H1 (cell line): ENCODE results near the gene WNK2. TPM values are rescaled to one million over a fixed set of nuclear protein-coding genes. Genes with fewer than 3 reads are reported as not detected.

Experiments used
- CTBP2 ChIP-seq: IDR thresholded peaks from 2 replicates; pipeline ENCODE4 v1.7.0; 2011; ENCODE audit warnings: borderline replicate concordance, mild to moderate bottlenecking, moderate library complexity, mixed read lengths, low read length; ENCODE audit not compliant: insufficient read depth, insufficient read length
- TEAD4 ChIP-seq: IDR thresholded peaks from 2 replicates; pipeline ENCODE4 v1.6.1; 2012; ENCODE audit warnings: low read depth, low read length, inconsistent platforms, mixed read lengths
- polyA plus RNA-seq, 7 experiments: library from polyadenylated mRNA; depleted of rRNA in 3 of 7; stranded (reverse) in 5 of 7; unstranded in 2 of 7; fragments of >200 nt in 5 of 7; fragments of 200-250 nt in 2 of 7; gene quantifications; 1 replicate in 5 of 7; 2 replicates in 1 of 7; 4 replicates in 1 of 7; pipeline versions ENCODE4 v1.2.1 to v1.2.3, GENCODE V29; 2011 to 2013; ENCODE audit warnings: missing spikeins in 2 of 7, mixed read lengths in 2 of 7
- total RNA-seq: library from RNA; stranded (reverse); fragmentation: NEBNext Ultra II Directional; extraction: Animal tissue kit (Norgen Biotek cat#: 25700); gene quantifications from 2 replicates; pipeline ENCODE4 v1.2.1, GENCODE V29; 2021

The WNK2 gene
- total and polyA plus RNA-seq, 2 of the 8 experiments (the other 6 are each of a cell fraction or from before 2014, with no cell fraction given) = 12.0 to 87.2 TPM

DNA sequence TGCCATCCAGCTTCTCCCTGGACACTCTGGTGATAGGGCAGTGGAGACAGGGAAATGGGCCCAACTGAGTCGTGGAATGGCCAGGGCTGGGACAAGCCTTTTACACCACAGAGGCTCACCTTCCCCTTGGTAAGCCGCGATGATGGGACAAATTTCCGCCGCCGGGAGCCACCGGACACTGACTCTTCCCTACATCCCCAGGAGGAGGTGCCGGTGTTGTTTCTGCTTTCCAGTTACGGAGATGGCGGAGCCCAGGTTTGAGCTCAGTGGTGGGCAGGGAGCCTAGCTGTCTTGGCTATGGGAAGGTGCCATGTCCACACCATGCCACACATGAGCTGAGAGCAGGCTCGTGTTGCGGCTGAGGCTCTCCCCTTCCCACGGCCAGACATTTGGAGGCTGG is 19.9 kb upstream of the WNK2 start (continued):
- TF ChIP-seq TEAD4 = no peak
- TF ChIP-seq CTBP2 = no peak
- TF ChIP-seq, all 59 proteins: peak for 2
